GM23248 (cell line): ENCODE measurements around the gene CHRNE. TPM values are rescaled to one million over a fixed set of nuclear protein-coding genes. Genes with fewer than 3 reads are reported as not detected.
A peak's percentile ranks its signal among the peaks of the same experiment; 100 is the strongest.
"Not testable (repeated sequence)": the region's sequence is repeated elsewhere in the genome, so short reads cannot be mapped to it uniquely, and the experiment has no call there.

Experiments
- DNase-seq: peaks from one replicate; pipeline ENCODE4 v3.0.0-alpha.2; 2015
- H2AFZ ChIP-seq: fragments of 200-600 bp; sonication (generic); 2 replicates; pipeline ENCODE4 v1.6.1; 2016; ENCODE audit warnings: antibody characterized with exemption
- H3F3A ChIP-seq: fragments of 200-600 bp; sonication (generic); 2 replicates; pipeline ENCODE4 v1.6.1; 2016; ENCODE audit warnings: mild to moderate bottlenecking, antibody characterized with exemption, mixed run types; ENCODE audit not compliant: insufficient read depth
- H3K27ac ChIP-seq: fragments of 200-600 bp; sonication (generic); 2 replicates; pipeline ENCODE4 v1.5.1; 2016; ENCODE audit warnings: mild to moderate bottlenecking
- H3K27me3 ChIP-seq: fragments of 200-600 bp; sonication (generic); replicated peaks from 2 replicates; pipeline ENCODE4 v1.6.1; 2016; ENCODE audit warnings: mild to moderate bottlenecking; ENCODE audit not compliant: insufficient read depth
- H3K36me3 ChIP-seq: fragments of 200-600 bp; sonication (generic); 2 replicates; pipeline ENCODE4 v1.6.1; 2016; ENCODE audit warnings: low read depth, mild to moderate bottlenecking
- H3K4me1 ChIP-seq: fragments of 200-600 bp; sonication (generic); 2 replicates; pipeline ENCODE4 v1.6.1; 2016; ENCODE audit warnings: mild to moderate bottlenecking; ENCODE audit not compliant: insufficient read depth
- H3K4me2 ChIP-seq: fragments of 200-600 bp; sonication (generic); one replicate; pipeline ENCODE4 v1.6.1; 2016; ENCODE audit warnings: mild to moderate bottlenecking; ENCODE audit not compliant: unreplicated experiment
- H3K4me3 ChIP-seq: fragments of 200-600 bp; sonication (generic); 2 replicates; pipeline ENCODE4 v1.5.1; 2016; ENCODE audit warnings: mild to moderate bottlenecking
- H3K79me2 ChIP-seq: fragments of 200-600 bp; sonication (generic); 2 replicates; pipeline ENCODE4 v1.6.1; 2016; ENCODE audit warnings: mild to moderate bottlenecking; ENCODE audit not compliant: insufficient read depth
- H3K9ac ChIP-seq: fragments of 200-600 bp; sonication (generic); 2 replicates; pipeline ENCODE4 v1.6.1; 2016; ENCODE audit warnings: mild to moderate bottlenecking
- H3K9me2 ChIP-seq: fragments of 200-600 bp; sonication (generic); 2 replicates; pipeline ENCODE4 v1.6.1; 2016; ENCODE audit warnings: mixed run types, mild to moderate bottlenecking, moderate library complexity; ENCODE audit not compliant: insufficient read depth
- H3K9me3 ChIP-seq: fragments of 200-600 bp; sonication (generic); one replicate; pipeline ENCODE4 v1.6.1; 2017; ENCODE audit warnings: low read depth
- H4K20me1 ChIP-seq: fragments of 200-600 bp; sonication (generic); 2 replicates; pipeline ENCODE4 v1.6.0; 2016; ENCODE audit not compliant: insufficient read depth
- EZH2 ChIP-seq: fragments of 200-600 bp; sonication (generic); IDR thresholded peaks from 2 replicates; pipeline ENCODE4 v1.6.1; 2018; ENCODE audit warnings: antibody characterized with exemption, mild to moderate bottlenecking; ENCODE audit not compliant: insufficient read depth, poor library complexity, severe bottlenecking
- EZH2phosphoT487 ChIP-seq: fragments of 200-600 bp; sonication (generic); IDR thresholded peaks from 2 replicates; pipeline ENCODE4 v1.6.1; 2018; ENCODE audit warnings: antibody characterized with exemption, moderate library complexity, mild to moderate bottlenecking, low read depth; ENCODE audit not compliant: insufficient read depth
- WGBS, 2 experiments: methylation state at CpG; one replicate each; pipeline ENCODE4 v1.1.6; 2015 to 2017; ENCODE audit warnings: low lambda C conversion rate in 2 of 2, low coverage in 1 of 2; ENCODE audit errors: missing lambda C conversion rate in 2 of 2; 5-methylcytosine and 5-hydroxymethylcytosine counted together
- in situ Hi-C: fragments of 300-500 bp; cut with MboI; formaldehyde crosslinking; loops from 2 replicates; pipeline ENCODE4 v1.15.0; 2020
- polyA plus RNA-seq: library from polyadenylated mRNA; unstranded; fragments of >200 nt; fragmentation: Nextera tagmentation; extraction: Ambion mirVana; gene quantifications from 2 replicates; pipeline ENCODE4 v1.2.1, GENCODE V29; 2016
- total RNA-seq: library from RNA; depleted of rRNA; stranded (reverse); fragments of >200 nt; shearing (Covaris generic); gene quantifications from 2 replicates; pipeline ENCODE4 v1.2.3, GENCODE V29; 2014

CHRNE gene
- total and polyA plus RNA-seq, 2 experiments from 2014 or later = 0.84 to 0.86 TPM

GRCh38 chr17:4859816-4860625, 42.9 kb downstream of the CHRNE start:
- H3K9ac ChIP-seq = no peak overlapping the region
- peaks cover 20% of the 10 kb centered on the region for H3K4me1 ChIP-seq
- 88 to 89% methylated on average over 32 of the region's 32 CpGs for WGBS, 2 experiments
- H3K79me2 ChIP-seq = peaks cover 72% of the 10 kb centered on the region
- in situ Hi-C loops = no loop called here
- DNase-seq = no peak
- no peak overlapping the region for H3K4me3 ChIP-seq
- H3F3A ChIP-seq = no peaks in the 10 kb centered on the region
- no peaks in the 10 kb centered on the region for H3K9me2 ChIP-seq
- no peaks in the 10 kb centered on the region for H3K9me3 ChIP-seq
- TF ChIP-seq EZH2phosphoT487 (no peak), EZH2 (no peak)
- no peak overlapping the region for H3K4me2 ChIP-seq
- H3K27ac ChIP-seq = no peak overlapping the region
- no peaks in the 10 kb centered on the region for H3K36me3 ChIP-seq
- no peaks in the 10 kb centered on the region for H4K20me1 ChIP-seq
- no peaks in the 10 kb centered on the region for H3K27me3 ChIP-seq
- no peak overlapping the region for H2AFZ ChIP-seq

- TF ChIP-seq EZH2 (no peak), EZH2phosphoT487 (no peak)
- in situ Hi-C loops = no loop called here
- 0 out of 2 replicates have a peak overlapping the region, but pooled peaks have one; percentile 15 for H3K27ac ChIP-seq
- peak overlapping the region; percentile 7 for H3K4me2 ChIP-seq
- H3K79me2 ChIP-seq = peaks cover 76% of the 10 kb centered on the region
- H3K4me3 ChIP-seq = no peak overlapping the region
- no peaks in the 10 kb centered on the region for H3K36me3 ChIP-seq
- H3K9ac ChIP-seq = no peak overlapping the region
- no peaks in the 10 kb centered on the region for H3F3A ChIP-seq
- H4K20me1 ChIP-seq = no peaks in the 10 kb centered on the region
- DNase-seq = peak; percentile 57
- H2AFZ ChIP-seq = no peak overlapping the region
- H3K4me1 ChIP-seq = peaks cover 20% of the 10 kb centered on the region
- no peaks in the 10 kb centered on the region for H3K9me3 ChIP-seq
- H3K27me3 ChIP-seq = no peaks in the 10 kb centered on the region
- no peaks in the 10 kb centered on the region for H3K9me2 ChIP-seq
- 21 to 25% methylated on average over 5 of the region's 5 CpGs for WGBS, 2 experiments
Observed at GRCh38 chr17:4858882-4859260, 44.0 kb downstream of the CHRNE start.

- Histone ChIP-seq H3K9me3 (no peaks in the 10 kb centered on the region), H3K4me2 (no peak overlapping the region), H3K9ac (no peak overlapping the region; the same call in 1 of the 2 replicates), H2AFZ (no peak overlapping the region), H4K20me1 (no peaks in the 10 kb centered on the region), H3K27me3 (no peaks in the 10 kb centered on the region), H3K36me3 (no peaks in the 10 kb centered on the region), H3K79me2 (peaks cover 81% of the 10 kb centered on the region), H3F3A (no peaks in the 10 kb centered on the region), H3K4me3 (no peak overlapping the region), H3K27ac (0 out of 2 replicates have a peak overlapping the region, but pooled peaks have one; percentile 15), H3K9me2 (no peaks in the 10 kb centered on the region), H3K4me1 (peaks cover 20% of the 10 kb centered on the region)
- peak; percentile 4 for DNase-seq
- no peak for TF ChIP-seq EZH2
- TF ChIP-seq EZH2phosphoT487 = no peak
- in situ Hi-C loops = no loop called here
- WGBS, 2 experiments = 50 to 53% methylated on average over 6 to 7 of the region's 7 CpGs
Observed at GRCh38 chr17:4858068-4858881, 44.6 kb downstream of the CHRNE start.

GRCh38 chr17:4857347-4857746, 45.6 kb downstream of the CHRNE start:
- H3K27ac ChIP-seq, H3K9me2 ChIP-seq, H3K4me2 ChIP-seq, H3K9ac ChIP-seq, H3K9me3 ChIP-seq, in situ Hi-C loops, DNase-seq, H3K27me3 ChIP-seq, H3K36me3 ChIP-seq, H3K4me3 ChIP-seq, H4K20me1 ChIP-seq, H2AFZ ChIP-seq, H3F3A ChIP-seq: not testable (repeated sequence)
- Histone ChIP-seq H3K79me2 (peaks cover 73% of the 10 kb centered on the region), H3K4me1 (peaks cover 22% of the 10 kb centered on the region)
- WGBS, 2 experiments = 97 to 99% methylated on average over 7 of the region's 7 CpGs
